ENCODE data around the gene PHTF1.
A peak's percentile ranks its signal among the peaks of the same experiment; 100 is the strongest.

Gene PHTF1

DNA sequence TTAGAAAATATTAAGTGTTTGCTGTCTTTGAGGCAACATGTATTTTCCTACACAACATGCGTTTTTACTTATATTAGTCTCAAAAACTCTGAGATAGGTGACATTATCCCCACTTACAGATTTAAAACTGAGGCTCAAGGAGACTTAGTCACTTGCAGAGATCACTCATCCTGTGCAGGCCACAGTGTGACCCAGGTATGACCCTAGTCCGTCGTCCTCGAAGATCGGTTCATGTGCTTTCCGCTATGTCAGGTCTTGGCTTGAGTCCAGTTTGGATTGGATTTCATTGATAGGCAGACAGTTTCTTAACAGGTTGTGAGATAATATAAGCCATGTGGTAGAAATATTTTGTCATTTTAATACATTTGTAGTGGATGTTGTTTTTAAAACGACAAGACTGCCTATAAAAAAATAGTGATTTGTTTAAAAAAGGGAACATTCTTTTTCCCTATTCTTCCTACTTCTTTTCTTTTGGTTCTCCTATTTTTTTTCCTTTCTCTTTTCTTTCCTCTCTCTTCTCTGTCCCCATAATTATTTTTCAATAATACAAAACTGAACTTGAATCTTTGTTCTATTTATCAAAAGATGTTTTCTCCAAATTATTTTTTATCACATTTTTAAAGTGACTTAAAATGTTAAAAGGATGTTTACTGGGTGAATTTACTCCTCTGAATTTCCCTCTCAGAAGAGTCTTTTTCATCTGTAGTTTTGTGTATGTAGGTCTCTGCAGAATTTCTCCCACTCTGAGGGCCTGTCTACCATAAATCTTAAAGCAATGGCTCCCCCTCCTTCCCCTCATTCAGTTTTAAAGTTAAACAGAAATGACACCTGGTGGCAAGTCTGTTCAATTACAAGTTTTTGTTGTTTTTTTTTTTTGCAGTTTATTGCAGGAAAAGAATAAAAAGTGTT is 81.8 kb downstream of the PHTF1 start:
- TF ChIP-seq, protein P1, sequence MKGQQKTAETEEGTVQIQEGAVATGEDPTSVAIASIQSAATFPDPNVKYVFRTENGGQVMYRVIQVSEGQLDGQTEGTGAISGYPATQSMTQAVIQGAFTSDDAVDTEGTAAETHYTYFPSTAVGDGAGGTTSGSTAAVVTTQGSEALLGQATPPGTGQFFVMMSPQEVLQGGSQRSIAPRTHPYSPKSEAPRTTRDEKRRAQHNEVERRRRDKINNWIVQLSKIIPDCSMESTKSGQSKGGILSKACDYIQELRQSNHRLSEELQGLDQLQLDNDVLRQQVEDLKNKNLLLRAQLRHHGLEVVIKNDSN (IDR thresholded peaks at IDR 0.05): no peak
- peak; percentile 77 for TF ChIP-seq RAD21 (IDR thresholded peaks at IDR 0.05; ENCODE audit: low read depth)
- no peak for TF ChIP-seq NFIC (IDR thresholded peaks at IDR 0.05)

DNA sequence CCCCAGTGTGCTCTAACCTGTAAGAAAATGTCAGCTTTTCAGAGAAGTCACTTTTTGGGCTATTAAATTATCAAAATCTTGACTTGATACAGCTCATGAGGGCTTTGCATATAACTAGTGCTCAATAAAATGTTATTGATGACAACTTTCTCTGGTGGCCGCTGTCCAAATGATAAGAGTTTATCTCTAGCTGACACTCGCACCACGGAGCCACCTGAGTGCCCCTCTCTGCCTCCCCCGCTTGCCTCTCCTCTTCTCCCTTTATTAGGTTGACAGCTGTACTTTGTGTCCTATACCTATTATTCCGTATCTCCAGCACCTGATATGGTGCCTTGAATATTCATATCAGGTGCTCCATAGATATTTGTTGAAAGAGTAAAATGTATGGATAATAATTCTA is 82.8 kb downstream of the PHTF1 start:
- TF ChIP-seq YY1 (IDR thresholded peaks at IDR 0.05; ENCODE audit: low read depth) (no peak), CREB1 (IDR thresholded peaks at IDR 0.05; ENCODE audit: low read depth) (no peak), TAF1 (IDR thresholded peaks at IDR 0.05; ENCODE audit: low read depth) (no peak), EGR1 (IDR thresholded peaks at IDR 0.05) (no peak), NFIC (IDR thresholded peaks at IDR 0.05) (no peak), FOXM1 (IDR thresholded peaks at IDR 0.05; ENCODE audit: borderline replicate concordance, low read depth) (no peak)
- TF ChIP-seq, protein P2, sequence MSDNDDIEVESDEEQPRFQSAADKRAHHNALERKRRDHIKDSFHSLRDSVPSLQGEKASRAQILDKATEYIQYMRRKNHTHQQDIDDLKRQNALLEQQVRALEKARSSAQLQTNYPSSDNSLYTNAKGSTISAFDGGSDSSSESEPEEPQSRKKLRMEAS (IDR thresholded peaks at IDR 0.05): no peak
- TF ChIP-seq, protein P3, sequence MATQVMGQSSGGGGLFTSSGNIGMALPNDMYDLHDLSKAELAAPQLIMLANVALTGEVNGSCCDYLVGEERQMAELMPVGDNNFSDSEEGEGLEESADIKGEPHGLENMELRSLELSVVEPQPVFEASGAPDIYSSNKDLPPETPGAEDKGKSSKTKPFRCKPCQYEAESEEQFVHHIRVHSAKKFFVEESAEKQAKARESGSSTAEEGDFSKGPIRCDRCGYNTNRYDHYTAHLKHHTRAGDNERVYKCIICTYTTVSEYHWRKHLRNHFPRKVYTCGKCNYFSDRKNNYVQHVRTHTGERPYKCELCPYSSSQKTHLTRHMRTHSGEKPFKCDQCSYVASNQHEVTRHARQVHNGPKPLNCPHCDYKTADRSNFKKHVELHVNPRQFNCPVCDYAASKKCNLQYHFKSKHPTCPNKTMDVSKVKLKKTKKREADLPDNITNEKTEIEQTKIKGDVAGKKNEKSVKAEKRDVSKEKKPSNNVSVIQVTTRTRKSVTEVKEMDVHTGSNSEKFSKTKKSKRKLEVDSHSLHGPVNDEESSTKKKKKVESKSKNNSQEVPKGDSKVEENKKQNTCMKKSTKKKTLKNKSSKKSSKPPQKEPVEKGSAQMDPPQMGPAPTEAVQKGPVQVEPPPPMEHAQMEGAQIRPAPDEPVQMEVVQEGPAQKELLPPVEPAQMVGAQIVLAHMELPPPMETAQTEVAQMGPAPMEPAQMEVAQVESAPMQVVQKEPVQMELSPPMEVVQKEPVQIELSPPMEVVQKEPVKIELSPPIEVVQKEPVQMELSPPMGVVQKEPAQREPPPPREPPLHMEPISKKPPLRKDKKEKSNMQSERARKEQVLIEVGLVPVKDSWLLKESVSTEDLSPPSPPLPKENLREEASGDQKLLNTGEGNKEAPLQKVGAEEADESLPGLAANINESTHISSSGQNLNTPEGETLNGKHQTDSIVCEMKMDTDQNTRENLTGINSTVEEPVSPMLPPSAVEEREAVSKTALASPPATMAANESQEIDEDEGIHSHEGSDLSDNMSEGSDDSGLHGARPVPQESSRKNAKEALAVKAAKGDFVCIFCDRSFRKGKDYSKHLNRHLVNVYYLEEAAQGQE (IDR thresholded peaks at IDR 0.05; ENCODE audit: low read depth): no peak

DNA sequence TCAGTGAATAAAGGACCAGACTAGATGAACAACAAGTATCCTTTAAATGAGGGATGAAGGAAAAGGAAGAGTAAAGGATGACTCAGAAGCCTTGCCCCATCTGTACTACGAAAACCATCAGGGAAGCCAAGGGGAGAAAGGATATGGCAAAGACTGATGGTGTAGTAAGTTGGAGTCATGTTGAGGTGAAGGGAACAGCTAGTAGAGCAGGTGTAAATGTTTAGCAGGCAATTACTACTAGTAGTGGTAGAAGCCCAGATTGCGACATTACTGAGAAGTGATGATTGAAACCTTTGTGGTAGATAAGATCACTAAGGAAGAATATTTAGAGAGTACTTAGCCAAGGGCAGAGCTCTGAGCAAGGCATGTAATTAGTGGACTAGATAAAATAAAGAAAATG is 84.0 kb downstream of the PHTF1 start:
- TF ChIP-seq ZBTB7A (IDR thresholded peaks at IDR 0.05; ENCODE audit: low read depth) (no peak), TAF1 (IDR thresholded peaks at IDR 0.05; ENCODE audit: low read depth) (no peak), NFIC (IDR thresholded peaks at IDR 0.05) (no peak), FOXM1 (IDR thresholded peaks at IDR 0.05; ENCODE audit: borderline replicate concordance, low read depth) (no peak), EGR1 (IDR thresholded peaks at IDR 0.05) (no peak)

DNA sequence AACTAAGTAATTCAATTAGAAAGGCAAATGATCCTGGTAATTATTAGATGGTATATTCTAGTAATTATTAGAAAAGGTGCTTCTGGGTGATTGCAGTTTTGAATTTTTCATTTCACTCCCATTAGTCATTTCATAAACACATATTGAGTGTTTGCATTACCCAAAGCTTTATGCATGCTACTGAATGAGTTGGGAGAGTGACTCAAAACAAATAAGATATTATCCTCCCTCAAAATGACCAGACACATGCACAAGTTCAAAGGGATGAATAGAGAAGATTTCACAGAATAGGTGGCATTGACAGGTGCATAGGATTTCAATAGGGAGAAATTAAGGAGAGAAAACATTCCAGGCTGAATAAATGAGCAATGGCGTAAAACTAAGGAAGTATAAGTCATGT is 84.7 kb downstream of the PHTF1 start:
- TF ChIP-seq TCF12 (IDR thresholded peaks at IDR 0.05; ENCODE audit: low read depth) (no peak), NFIC (IDR thresholded peaks at IDR 0.05) (no peak)
- TF ChIP-seq, protein P2 (IDR thresholded peaks at IDR 0.05): no peak

DNA sequence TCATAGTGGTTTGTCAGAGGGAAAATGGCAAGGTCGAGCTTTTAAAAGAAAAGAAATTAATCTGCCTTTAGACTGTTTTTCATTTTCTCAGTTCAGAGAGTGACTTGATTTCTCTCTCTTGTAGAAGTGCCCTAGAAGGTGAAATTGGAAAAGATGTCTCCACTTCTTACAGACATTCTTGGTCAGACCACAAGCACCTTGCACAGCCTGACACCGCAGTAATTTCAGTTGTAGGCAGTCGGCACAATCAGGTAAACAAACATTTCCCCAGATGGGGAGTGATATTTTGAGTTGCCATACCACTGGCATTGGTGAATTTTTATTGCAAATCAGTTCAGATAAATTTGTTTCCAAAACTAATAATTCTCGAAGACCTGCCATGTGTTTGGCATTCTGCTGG is 86.8 kb downstream of the PHTF1 start:
- TF ChIP-seq ZBTB7A (IDR thresholded peaks at IDR 0.05; ENCODE audit: low read depth): no peak
- TF ChIP-seq YY1 (IDR thresholded peaks at IDR 0.05; ENCODE audit: low read depth): no peak
- no peak for TF ChIP-seq CEBPB (IDR thresholded peaks at IDR 0.05)
- TF ChIP-seq, protein P3 (IDR thresholded peaks at IDR 0.05; ENCODE audit: low read depth): no peak
- no peak for TF ChIP-seq FOXM1 (IDR thresholded peaks at IDR 0.05; ENCODE audit: borderline replicate concordance, low read depth)
- no peak for TF ChIP-seq TAF1 (IDR thresholded peaks at IDR 0.05; ENCODE audit: low read depth)
- TF ChIP-seq EGR1 (IDR thresholded peaks at IDR 0.05): no peak
- TF ChIP-seq, protein P1 (IDR thresholded peaks at IDR 0.05): no peak

DNA sequence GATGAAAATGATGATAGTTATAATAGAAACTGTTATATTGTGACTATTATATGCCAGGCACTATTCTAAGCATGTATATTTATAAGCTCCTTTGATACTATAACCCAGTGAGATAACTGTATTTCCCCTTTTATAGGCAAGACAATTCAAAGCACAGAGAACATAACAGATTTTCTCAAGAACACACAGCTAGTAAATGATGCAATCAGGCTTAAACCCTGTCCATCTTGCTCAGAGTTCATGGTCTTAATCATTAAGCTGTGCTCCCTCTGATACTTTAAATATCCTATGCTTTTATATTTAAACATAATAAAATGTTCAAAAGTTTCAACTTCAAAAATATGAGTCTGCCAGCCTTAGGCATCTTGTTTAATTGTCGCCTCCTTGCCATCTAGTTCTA is 88.6 kb downstream of the PHTF1 start:
- TF ChIP-seq, protein P3 (IDR thresholded peaks at IDR 0.05; ENCODE audit: low read depth): no peak
- TF ChIP-seq EGR1 (IDR thresholded peaks at IDR 0.05) (no peak), FOXM1 (IDR thresholded peaks at IDR 0.05; ENCODE audit: borderline replicate concordance, low read depth) (no peak), CEBPB (IDR thresholded peaks at IDR 0.05) (no peak), EP300 (IDR thresholded peaks at IDR 0.05; ENCODE audit: borderline replicate concordance) (no peak), YY1 (IDR thresholded peaks at IDR 0.05; ENCODE audit: low read depth) (no peak), CREB1 (IDR thresholded peaks at IDR 0.05; ENCODE audit: low read depth) (no peak), RAD21 (IDR thresholded peaks at IDR 0.05; ENCODE audit: low read depth) (no peak), ZBTB7A (IDR thresholded peaks at IDR 0.05; ENCODE audit: low read depth) (no peak), TCF12 (IDR thresholded peaks at IDR 0.05; ENCODE audit: low read depth) (no peak), TEAD4 (IDR thresholded peaks at IDR 0.05) (no peak)
- TF ChIP-seq, protein P2 (IDR thresholded peaks at IDR 0.05): no peak
- TF ChIP-seq, protein P1 (IDR thresholded peaks at IDR 0.05): no peak
